MCF 10A (cell line): ENCODE results near the gene CAMKMT. TPM values are rescaled to one million over a fixed set of nuclear protein-coding genes. Genes with fewer than 3 reads are reported as not detected.

ENCODE experiments used
- BruUV-seq: library from RNA; stranded (reverse); fragments of 400-500 nt; replicated peaks from 2 replicates; lab custom pipeline; 2021; lab: Mats Ljungman, UMichigan
- CTCF ChIA-PET: fragments of 300-600 bp; sonication (Branson Sonifier 250); formaldehyde crosslinking; extraction: SDS; loops from one replicate; lab custom pipeline; 2021; ENCODE audit warnings: antibody characterized with exemption, inconsistent platforms; lab: Yijun Ruan, JAX
- POLR2A ChIA-PET: fragments of 300-600, 350-650 bp; sonication (Branson Sonifier 250); formaldehyde crosslinking; extraction: SDS; loops from one replicate; lab custom pipeline; 2020; ENCODE audit warnings: antibody characterized with exemption, inconsistent platforms; lab: Yijun Ruan, JAX
- DNase-seq: peaks from one replicate; pipeline ENCODE4 v3.0.0-alpha.2; 2018; ENCODE audit not compliant: unreplicated experiment
- H3K27ac Mint-ChIP-seq: one replicate; pipeline ENCODE4 v1.8.0; 2022; ENCODE audit warnings: mild to moderate bottlenecking, low read depth, mixed read lengths; ENCODE audit not compliant: unreplicated experiment
- H3K27me3 Mint-ChIP-seq: one replicate; pipeline ENCODE4 v1.8.0; 2022; ENCODE audit warnings: mixed read lengths; ENCODE audit not compliant: insufficient read depth, unreplicated experiment
- H3K36me3 Mint-ChIP-seq: one replicate; pipeline ENCODE4 v1.8.0; 2022; ENCODE audit warnings: mild to moderate bottlenecking, moderate library complexity, mixed read lengths; ENCODE audit not compliant: insufficient read depth, unreplicated experiment
- H3K4me1 Mint-ChIP-seq: one replicate; pipeline ENCODE4 v1.8.0; 2022; ENCODE audit warnings: mixed read lengths; ENCODE audit not compliant: insufficient read depth, unreplicated experiment
- H3K4me3 Mint-ChIP-seq: one replicate; pipeline ENCODE4 v1.8.0; 2022; ENCODE audit warnings: mild to moderate bottlenecking, moderate library complexity, mixed read lengths; ENCODE audit not compliant: unreplicated experiment
- H3K9me3 Mint-ChIP-seq: one replicate; pipeline ENCODE4 v1.8.0; 2022; ENCODE audit warnings: mixed read lengths; ENCODE audit not compliant: unreplicated experiment
- CTCF ChIP-seq: fragments of 200-600 bp; IDR thresholded peaks from one replicate; pipeline ENCODE4 v1.8.0; 2022; ENCODE audit warnings: antibody characterized with exemption, mild to moderate bottlenecking; ENCODE audit not compliant: unreplicated experiment
- intact Hi-C: fragments of 100-400 bp; cut with micrococcal nuclease; formaldehyde crosslinking; loops from 2 replicates; pipeline ENCODE4 v1.14.1; 2022
- total RNA-seq: library from RNA; stranded (reverse); gene quantifications from 2 replicates; pipeline ENCODE4 v1.2.3, GENCODE V29; 2022

Gene CAMKMT
- total RNA-seq, 1 experiment from 2014 or later: 9.9 TPM

GRCh38 chr2:44716131-44716530, 354.4 kb downstream of the CAMKMT start:
- no peak for TF ChIP-seq CTCF
- H3K36me3 Mint-ChIP-seq: no peaks in the 10 kb centered on the region

GRCh38 chr2:44718431-44718830, 356.7 kb downstream of the CAMKMT start:
- POLR2A ChIA-PET: interaction anchor here (1.6 kb wide), 1 partner anchor 10 kb away, joined by 5 read pairs; no protein-coding TSS in a partner anchor
- no peaks in the 10 kb centered on the region for H3K4me1 Mint-ChIP-seq
- intact Hi-C loops: loop anchor here (5.0 kb wide), 1 partner anchor 676 kb away; no protein-coding TSS in a partner anchor
- H3K27me3 Mint-ChIP-seq: no peaks in the 10 kb centered on the region
- no peak for TF ChIP-seq CTCF
- BruUV-seq: no TSS peak
- no peaks in the 10 kb centered on the region for H3K36me3 Mint-ChIP-seq
- no peak for DNase-seq
- CTCF ChIA-PET: interaction anchor here (0.6 to 5.8 kb wide), 10 partner anchors 11 to 1162 kb away, joined by 3 to 76 read pairs (median 4); no protein-coding TSS in a partner anchor
- no peak overlapping the region for H3K4me3 Mint-ChIP-seq
- H3K27ac Mint-ChIP-seq: no peak overlapping the region
- H3K9me3 Mint-ChIP-seq: no peaks in the 10 kb centered on the region

More at GRCh38 chr2:44716131-44716530, 354.4 kb downstream of the CAMKMT start:
- Mint-ChIP-seq H3K9me3 (no peaks in the 10 kb centered on the region), H3K27ac (no peak overlapping the region), H3K4me1 (no peaks in the 10 kb centered on the region), H3K4me3 (no peak overlapping the region), H3K27me3 (no peaks in the 10 kb centered on the region)
- BruUV-seq: no TSS peak
- intact Hi-C loops: loop anchor here (5.0 kb wide), 1 partner anchor 674 kb away; no protein-coding TSS in a partner anchor
- ChIA-PET POLR2A (interaction anchor here (0.7 kb wide), 1 partner anchor 9 kb away, joined by 3 read pairs; no protein-coding TSS in a partner anchor), CTCF (interaction anchor here (0.5 to 5.8 kb wide), 17 partner anchors 9 to 700 kb away, joined by 3 to 76 read pairs (median 3); no protein-coding TSS in a partner anchor)
- DNase-seq: no peak

GRCh38 chr2:44719562-44719961, 357.8 kb downstream of the CAMKMT start:
- Mint-ChIP-seq H3K36me3 (no peaks in the 10 kb centered on the region), H3K27ac (no peak overlapping the region), H3K27me3 (no peaks in the 10 kb centered on the region), H3K9me3 (no peaks in the 10 kb centered on the region), H3K4me1 (no peaks in the 10 kb centered on the region), H3K4me3 (no peak overlapping the region)
- TF ChIP-seq CTCF: no peak
- intact Hi-C loops: loop anchor here (5.0 kb wide), 1 partner anchor 677 kb away; no protein-coding TSS in a partner anchor
- ChIA-PET POLR2A (no interaction called here), CTCF (interaction anchor here (0.6 to 1.1 kb wide), 5 partner anchors 51 to 324 kb away, joined by 3 to 5 read pairs (median 4); no protein-coding TSS in a partner anchor)
- DNase-seq: no peak
- no TSS peak for BruUV-seq

GRCh38 chr2:44722026-44722625, 360.4 kb downstream of the CAMKMT start:
- no TSS peak for BruUV-seq
- Mint-ChIP-seq H3K4me3 (no peak overlapping the region), H3K4me1 (no peaks in the 10 kb centered on the region), H3K36me3 (no peaks in the 10 kb centered on the region), H3K27ac (no peak overlapping the region), H3K27me3 (no peaks in the 10 kb centered on the region), H3K9me3 (no peaks in the 10 kb centered on the region)
- ChIA-PET POLR2A (interaction anchor here (0.6 to 1.4 kb wide), 2 partner anchors 25 to 828 kb away, joined by 3 to 6 read pairs; no protein-coding TSS in a partner anchor), CTCF (interaction anchor here (0.6 to 1.1 kb wide), 2 partner anchors 243 to 543 kb away, joined by 5 read pairs; no protein-coding TSS in a partner anchor)
- no peak for TF ChIP-seq CTCF
- intact Hi-C loops: no loop called here
- no peak for DNase-seq
